Spleen (tissue), 11 donors: Measurements from ENCODE around the gene DOCK9. TPM values are rescaled to one million over a fixed set of nuclear protein-coding genes. Genes with fewer than 3 reads are reported as not detected.

Source experiments
- DNase-seq: peaks from one replicate; pipeline ENCODE4 v3.0.0-alpha.2; 2020
- H3K27ac ChIP-seq, 8 donors: fragments of 200-600 bp; sonication (generic) in 7 of 8; 1 replicate in 4 of 8; 2 replicates in 4 of 8; pipeline versions ENCODE4 v1.5.0 to v1.8.0; 2016 to 2021; ENCODE audit warnings: inconsistent platforms in 4 of 8, mild to moderate bottlenecking in 4 of 8, moderate library complexity in 1 of 8
- H3K27me3 ChIP-seq, 7 donors: fragments of 200-600 bp; sonication (generic) in 6 of 7; replicated peaks in 1 of 7; 1 replicate in 4 of 7; 2 replicates in 3 of 7; pipeline versions ENCODE4 v1.5.0 to v1.8.0; 2016 to 2021; ENCODE audit warnings: inconsistent platforms in 3 of 7, mild to moderate bottlenecking in 1 of 7
- H3K36me3 ChIP-seq, 6 donors: fragments of 200-600 bp; sonication (generic) in 5 of 6; 1 replicate in 4 of 6; 2 replicates in 2 of 6; pipeline versions ENCODE4 v1.5.0 to v1.8.0; 2016 to 2021; ENCODE audit warnings: inconsistent platforms in 2 of 6
- H3K4me1 ChIP-seq, 6 donors: fragments of 200-600 bp; sonication (generic) in 5 of 6; 1 replicate in 3 of 6; 2 replicates in 3 of 6; pipeline versions ENCODE4 v1.5.0 to v1.8.0; 2016 to 2021; ENCODE audit warnings: inconsistent platforms in 3 of 6
- H3K4me3 ChIP-seq, 8 donors: fragments of 200-600 bp; sonication (generic) in 7 of 8; 1 replicate in 4 of 8; 2 replicates in 4 of 8; pipeline versions ENCODE4 v1.5.0 to v1.8.0; 2016 to 2021; ENCODE audit warnings: inconsistent platforms in 4 of 8, mild to moderate bottlenecking in 4 of 8, moderate library complexity in 2 of 8
- H3K9me3 ChIP-seq, 8 donors: fragments of 200-600 bp; sonication (generic) in 7 of 8; 1 replicate in 4 of 8; 2 replicates in 4 of 8; pipeline versions ENCODE4 v1.5.0 to v1.8.0; 2016 to 2021; ENCODE audit warnings: inconsistent platforms in 4 of 8
- POLR2A ChIP-seq, 3 donors: fragments of 450-650 bp; IDR thresholded peaks; one replicate each; pipeline ENCODE4 v1.5.1; 2017; ENCODE audit warnings: antibody characterized with exemption in 3 of 3, mild to moderate bottlenecking in 1 of 3
- POLR2AphosphoS5 ChIP-seq, 3 donors: sonication (generic); formaldehyde crosslinking; IDR thresholded peaks; one replicate each; pipeline ENCODE4 v1.5.1; 2017; ENCODE audit warnings: antibody characterized with exemption in 3 of 3
- WGBS, 5 donors: extraction: QIAGEN DNeasy Blood & Tissue Kit in 3 of 5; methylation state at CpG; one replicate each; pipeline versions ENCODE4 v1.1.5 to v1.1.7; 2013 to 2018; 5-methylcytosine and 5-hydroxymethylcytosine counted together
- intact Hi-C: fragments of 100-400 bp; cut with DNase I; formaldehyde crosslinking; loops from one replicate; pipeline ENCODE4 v1.15.0; 2023; ENCODE audit warnings: low total_unique reads
- polyA plus RNA-seq, 3 donors: library from polyadenylated mRNA; stranded (reverse); fragments of 200-250 nt; gene quantifications; one replicate each; pipeline ENCODE4 v1.2.1, GENCODE V29; 2013
- total RNA-seq, 7 donors: library from RNA; depleted of rRNA in 3 of 7; stranded (reverse); fragments of >200 nt in 3 of 7; fragmentation: NEBNext Ultra II Directional in 4 of 7; extraction: Animal tissue kit (Norgen Biotek cat#: 25700) in 4 of 7; gene quantifications; one replicate each; pipeline versions ENCODE4 v1.1.0 to v1.2.1, GENCODE V29; 2016 to 2021
- TF ChIP-seq, protein P1 (sequence below), 11 experiments: fragments of 200-600 bp in 7 of 11; fragments of 450-650 bp in 4 of 11; sonication (generic) in 4 of 11; IDR thresholded peaks in 8 of 11; conservative IDR thresholded peaks in 3 of 11; 1 replicate in 7 of 11; 2 replicates in 4 of 11; pipeline versions ENCODE4 v1.4.0 to v1.8.0; 2016 to 2021; ENCODE audit warnings: antibody characterized with exemption in 11 of 11, inconsistent platforms in 4 of 11, mild to moderate bottlenecking in 1 of 11
- donor health status: healthy with polysubstance abuse.
- donor health status: DM: no; HTN: no; CAD: no; lungs with moderate emphysema.
- donor health status: DM: no; HTN: no; CAD: no.
- donor health status: Bipolar disorder and iron deficiency.
- donor health status: healthy.
- donor health status: DM: no; HTN: no; CAD: no.
- donor health status: DM: yes; HTN: yes; CAD: no.

Gene DOCK9
- total and polyA plus RNA-seq, 10 donors, result 6.9 to 53.3 (median 47.6) TPM

DNA sequence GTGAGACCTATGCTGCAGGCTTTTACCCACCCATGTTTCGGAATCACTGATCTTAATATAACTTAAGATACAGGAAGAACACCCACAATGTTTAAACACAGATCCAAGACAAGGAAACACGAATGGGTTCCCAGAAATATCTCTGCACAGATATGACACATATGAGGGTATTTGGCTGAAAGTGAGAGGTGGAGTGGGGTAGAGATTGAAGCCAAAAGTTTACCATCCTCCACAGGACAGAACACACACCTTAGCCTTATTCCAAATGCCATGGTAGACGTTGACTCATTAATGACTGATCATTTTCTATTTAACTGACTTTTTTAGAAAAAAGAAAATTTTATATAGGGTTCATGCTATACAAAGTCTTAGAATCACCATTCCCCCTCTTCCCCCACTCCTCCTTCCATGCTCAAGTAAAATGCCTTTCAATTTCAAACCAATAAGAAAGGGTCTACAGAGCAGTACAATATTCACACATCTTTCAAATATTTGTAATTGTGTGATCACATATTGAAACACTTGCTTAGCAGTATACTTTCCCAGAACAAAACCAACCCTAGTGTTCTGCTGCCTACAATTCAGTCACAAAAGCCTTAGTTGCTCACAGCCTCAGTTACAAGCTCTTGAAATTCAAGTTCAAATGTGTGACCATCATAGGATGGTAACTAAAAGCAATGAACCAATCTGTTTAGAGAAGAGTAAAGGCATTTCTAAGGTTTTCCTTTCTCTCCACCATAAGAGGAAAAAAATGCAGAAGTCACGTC, 11.8 kb upstream of the DOCK9 start:
- no peak for DNase-seq
- no peaks in the 10 kb centered on the region for H3K36me3 ChIP-seq
- H3K4me3 ChIP-seq, result no peak overlapping the region
- TF ChIP-seq POLR2AphosphoS5 (IDR thresholded peaks at IDR 0.05) (no peak), POLR2A (IDR thresholded peaks at IDR 0.05) (no peak)
- TF ChIP-seq, protein P1, sequence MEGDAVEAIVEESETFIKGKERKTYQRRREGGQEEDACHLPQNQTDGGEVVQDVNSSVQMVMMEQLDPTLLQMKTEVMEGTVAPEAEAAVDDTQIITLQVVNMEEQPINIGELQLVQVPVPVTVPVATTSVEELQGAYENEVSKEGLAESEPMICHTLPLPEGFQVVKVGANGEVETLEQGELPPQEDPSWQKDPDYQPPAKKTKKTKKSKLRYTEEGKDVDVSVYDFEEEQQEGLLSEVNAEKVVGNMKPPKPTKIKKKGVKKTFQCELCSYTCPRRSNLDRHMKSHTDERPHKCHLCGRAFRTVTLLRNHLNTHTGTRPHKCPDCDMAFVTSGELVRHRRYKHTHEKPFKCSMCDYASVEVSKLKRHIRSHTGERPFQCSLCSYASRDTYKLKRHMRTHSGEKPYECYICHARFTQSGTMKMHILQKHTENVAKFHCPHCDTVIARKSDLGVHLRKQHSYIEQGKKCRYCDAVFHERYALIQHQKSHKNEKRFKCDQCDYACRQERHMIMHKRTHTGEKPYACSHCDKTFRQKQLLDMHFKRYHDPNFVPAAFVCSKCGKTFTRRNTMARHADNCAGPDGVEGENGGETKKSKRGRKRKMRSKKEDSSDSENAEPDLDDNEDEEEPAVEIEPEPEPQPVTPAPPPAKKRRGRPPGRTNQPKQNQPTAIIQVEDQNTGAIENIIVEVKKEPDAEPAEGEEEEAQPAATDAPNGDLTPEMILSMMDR (IDR thresholded peaks at IDR 0.05 in 8 of 11, conservative IDR thresholded peaks at IDR 0.05 in 3 of 11), result no peak
- 83 to 92% (median 85%) methylated on average over 4 of the region's 4 CpGs for WGBS, 5 donors
- H3K27ac ChIP-seq, result no peak overlapping the region
- intact Hi-C loops, result no loop called here
- H3K9me3 ChIP-seq, result no peaks in the 10 kb centered on the region
- no peaks in the 10 kb centered on the region for H3K27me3 ChIP-seq
- H3K4me1 ChIP-seq, result no peaks in the 10 kb centered on the region

DNA sequence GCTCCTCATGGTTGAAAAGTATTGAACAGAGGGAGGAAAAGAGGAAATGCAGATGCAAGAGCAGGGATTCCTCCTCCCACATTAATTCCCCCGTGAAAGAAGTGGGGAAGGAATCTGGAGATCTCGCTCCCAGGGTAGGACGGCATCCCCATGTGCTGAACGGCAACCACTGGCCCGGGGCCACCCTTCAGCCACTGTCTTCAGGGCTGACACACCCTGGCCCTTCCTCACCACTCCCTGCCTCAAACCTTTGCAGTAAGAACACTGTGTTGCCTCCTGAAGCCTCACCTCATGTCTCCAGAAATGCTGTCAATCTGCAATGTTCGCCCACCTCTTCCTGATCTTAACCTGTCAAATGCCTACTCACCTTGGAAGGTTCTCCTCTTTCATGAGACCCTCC, 10.9 kb upstream of the DOCK9 start:
- no peak overlapping the region for H3K27ac ChIP-seq
- no peak for TF ChIP-seq POLR2AphosphoS5 (IDR thresholded peaks at IDR 0.05)
- no peak for TF ChIP-seq POLR2A (IDR thresholded peaks at IDR 0.05)
- TF ChIP-seq, protein P1 (IDR thresholded peaks at IDR 0.05 in 8 of 11, conservative IDR thresholded peaks at IDR 0.05 in 3 of 11), result no peak
- H3K27me3 ChIP-seq, result no peaks in the 10 kb centered on the region
- WGBS, 5 donors, result 79 to 91% (median 87%) methylated on average over 6 of the region's 6 CpGs
- H3K4me3 ChIP-seq, result no peak overlapping the region
- no peak for DNase-seq
- H3K9me3 ChIP-seq, result no peaks in the 10 kb centered on the region
- no peaks in the 10 kb centered on the region for H3K4me1 ChIP-seq
- H3K36me3 ChIP-seq, result no peaks in the 10 kb centered on the region
- intact Hi-C loops, result no loop called here

DNA sequence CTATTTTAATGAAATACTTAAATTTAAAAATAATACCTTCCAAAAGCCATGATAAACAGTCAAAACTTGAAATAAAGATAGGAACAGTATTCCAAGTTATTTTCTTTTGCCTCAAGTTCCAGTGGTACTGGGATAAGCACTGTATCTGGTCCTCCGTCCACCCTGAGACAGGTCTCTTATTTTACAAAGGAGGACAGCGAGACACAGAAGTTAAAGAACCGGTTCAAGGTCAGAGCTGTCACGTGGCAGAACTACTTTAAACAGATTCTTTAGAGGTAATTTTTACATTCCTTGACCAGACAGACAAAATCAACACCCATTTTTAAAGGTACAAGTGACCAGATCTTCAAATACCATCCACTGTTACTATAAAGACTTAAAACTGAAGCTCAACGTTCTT, 10.4 kb upstream of the DOCK9 start:
- DNase-seq, result no peak
- no peaks in the 10 kb centered on the region for H3K9me3 ChIP-seq
- intact Hi-C loops, result no loop called here
- H3K27ac ChIP-seq, result no peak overlapping the region
- no peaks in the 10 kb centered on the region for H3K36me3 ChIP-seq
- H3K4me1 ChIP-seq, result no peaks in the 10 kb centered on the region
- TF ChIP-seq POLR2AphosphoS5 (IDR thresholded peaks at IDR 0.05) (no peak), POLR2A (IDR thresholded peaks at IDR 0.05) (no peak)
- TF ChIP-seq, protein P1 (IDR thresholded peaks at IDR 0.05 in 8 of 11, conservative IDR thresholded peaks at IDR 0.05 in 3 of 11), result no peak
- no peak overlapping the region for H3K4me3 ChIP-seq
- no peaks in the 10 kb centered on the region for H3K27me3 ChIP-seq
- WGBS, 5 donors, result 73 to 85% (median 79%) methylated on average over 5 of the region's 5 CpGs

DNA sequence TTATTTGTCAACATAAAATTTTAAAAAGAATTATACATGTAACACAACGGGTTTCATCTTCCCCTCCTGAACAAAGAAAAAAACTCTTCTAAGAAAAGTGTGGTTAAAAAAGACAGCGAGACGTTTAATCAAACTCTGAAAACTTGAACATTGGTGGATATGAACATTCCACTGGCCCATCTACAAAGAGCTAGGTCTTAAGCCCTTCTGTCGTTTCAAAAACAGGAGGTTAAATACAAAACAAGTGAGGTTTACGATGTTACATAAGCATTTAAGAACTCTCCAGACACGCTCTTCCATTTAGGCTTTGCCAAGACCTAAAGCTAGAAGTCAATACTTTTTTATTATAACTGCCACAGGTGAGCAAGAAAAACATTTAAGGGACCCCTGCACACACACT, 9.4 kb upstream of the DOCK9 start:
- WGBS, 5 donors, result 77 to 92% (median 85%) methylated on average over 6 of the region's 6 CpGs
- DNase-seq, result no peak
- no peaks in the 10 kb centered on the region for H3K36me3 ChIP-seq
- no peaks in the 10 kb centered on the region for H3K27me3 ChIP-seq
- no peak overlapping the region for H3K27ac ChIP-seq
- TF ChIP-seq POLR2A (IDR thresholded peaks at IDR 0.05) (no peak), POLR2AphosphoS5 (IDR thresholded peaks at IDR 0.05) (no peak)
- TF ChIP-seq, protein P1 (IDR thresholded peaks at IDR 0.05 in 8 of 11, conservative IDR thresholded peaks at IDR 0.05 in 3 of 11), result no peak
- intact Hi-C loops, result no loop called here
- no peaks in the 10 kb centered on the region for H3K9me3 ChIP-seq
- H3K4me1 ChIP-seq, result no peaks in the 10 kb centered on the region
- H3K4me3 ChIP-seq, result no peak overlapping the region
